K562 (cell line): ENCODE measurements around the gene PEX5L. TPM values are rescaled to one million over a fixed set of nuclear protein-coding genes. Genes with fewer than 3 reads are reported as not detected.

Experiments
- ATAC-seq: fragments of 200-7000 bp; cut with Tn5 transposase; 3 replicates; pipeline ENCODE4 v1.9.1; 2020; ENCODE audit warnings: moderate library complexity
- BruUV-seq: library from RNA; stranded (reverse); fragments of 400-500 nt; replicated peaks from 2 replicates; lab custom pipeline; 2021; lab: Mats Ljungman, UMichigan
- CTCF ChIA-PET: fragments of 300-600 bp; formaldehyde crosslinking; extraction: SDS; loops from one replicate; lab custom pipeline; 2021; ENCODE audit warnings: low intra/inter-chr PET ratio; lab: Yijun Ruan, JAX
- POLR2A ChIA-PET: fragments of 300-600, 350-650 bp; sonication (Branson Sonifier 250); formaldehyde crosslinking; extraction: SDS; loops from one replicate; lab custom pipeline; 2021; ENCODE audit warnings: antibody characterized with exemption, inconsistent platforms; lab: Yijun Ruan, JAX
- DNase-seq, 4 experiments: peaks; one replicate each; pipeline versions ENCODE4 v3.0.0 to v3.0.0-alpha.2; 2011 to 2018; ENCODE audit warnings: low spot score in 3 of 4, mixed read lengths in 3 of 4; ENCODE audit errors: extremely low read depth in 1 of 4
- FAIRE-seq: peaks from 2 replicates; lab custom pipeline; 2011; peaks lifted over from hg19 to GRCh38; lab: Jason Lieb, UNC
- H2AFZ ChIP-seq: 2 replicates; pipeline ENCODE4 v1.6.0; 2011; ENCODE audit warnings: low read depth, low read length, control low read depth, inconsistent platforms
- H3K27ac ChIP-seq: fragments of 200-600 bp; 3 replicates; pipeline ENCODE4 v1.8.0; 2011; ENCODE audit warnings: low read depth, mild to moderate bottlenecking, control low read depth, inconsistent platforms, low read length, moderate library complexity, mixed read lengths; ENCODE audit errors: extremely low read depth
- H3K27me3 ChIP-seq, 2 experiments: fragments of 300-600 bp in 1 of 2; 2 replicates in 1 of 2; 3 replicates in 1 of 2; pipeline versions ENCODE4 v1.6.0 to v1.8.0; 2011; ENCODE audit warnings: inconsistent platforms in 2 of 2, low read length in 2 of 2, mild to moderate bottlenecking in 1 of 2, mixed read lengths in 1 of 2, moderate library complexity in 1 of 2; ENCODE audit not compliant: control insufficient read depth in 2 of 2, insufficient read depth in 2 of 2
- H3K36me3 ChIP-seq: fragments of 300-600 bp; 3 replicates; pipeline ENCODE4 v1.8.0; 2011; ENCODE audit warnings: mild to moderate bottlenecking, low read length, inconsistent platforms; ENCODE audit not compliant: control insufficient read depth, insufficient read depth
- H3K4me1 ChIP-seq, 2 experiments: fragments of 200-600 bp in 1 of 2; replicated peaks in 1 of 2; 2 replicates in 1 of 2; 3 replicates in 1 of 2; pipeline versions ENCODE4 v1.5.1 to v1.8.0; 2011; ENCODE audit warnings: inconsistent platforms in 2 of 2, low read length in 2 of 2, mild to moderate bottlenecking in 1 of 2, mixed read lengths in 1 of 2, moderate library complexity in 1 of 2; ENCODE audit not compliant: control insufficient read depth in 2 of 2, insufficient read depth in 2 of 2
- H3K4me2 ChIP-seq: 2 replicates; pipeline ENCODE4 v1.6.1; 2011; ENCODE audit warnings: low read length, control low read depth, inconsistent platforms, mixed read lengths; ENCODE audit not compliant: insufficient read depth
- H3K4me3 ChIP-seq: fragments of 200-600 bp; sonication (generic), shearing (Covaris generic); 2 replicates; pipeline ENCODE4 v1.5.1; 2016; ENCODE audit warnings: control low read depth, inconsistent platforms
- H3K79me2 ChIP-seq: fragments of 200-600 bp; 3 replicates; pipeline ENCODE4 v1.8.0; 2011; ENCODE audit warnings: low read length, inconsistent platforms; ENCODE audit not compliant: control insufficient read depth, insufficient read depth
- H3K9ac ChIP-seq, 2 experiments: 2 replicates each; pipeline versions ENCODE4 v1.6.0 to v1.6.1; 2011; ENCODE audit warnings: low read depth in 2 of 2, low read length in 2 of 2, control low read depth in 1 of 2, inconsistent platforms in 1 of 2, mild to moderate bottlenecking in 1 of 2, mixed read lengths in 1 of 2; ENCODE audit not compliant: insufficient read depth in 1 of 2
- H3K9me1 ChIP-seq: one replicate; pipeline ENCODE4 v1.6.0; 2011; ENCODE audit warnings: inconsistent platforms, mild to moderate bottlenecking, low read length, moderate library complexity; ENCODE audit not compliant: control insufficient read depth, insufficient read depth
- H3K9me3 ChIP-seq: replicated peaks from 2 replicates; pipeline ENCODE4 v1.5.1; 2011; ENCODE audit warnings: low read depth, low read length, inconsistent platforms; ENCODE audit not compliant: control insufficient read depth, insufficient read depth
- H4K20me1 ChIP-seq: replicated peaks from 2 replicates; pipeline ENCODE4 v1.6.1; 2011; ENCODE audit warnings: low read length, inconsistent platforms, mixed read lengths; ENCODE audit not compliant: control insufficient read depth, insufficient read depth
- BRD4 ChIP-seq: fragments of 200-600 bp; sonication (generic); IDR thresholded peaks from 2 replicates; pipeline ENCODE4 v1.6.1; 2017; ENCODE audit warnings: inconsistent platforms
- CCNT2 ChIP-seq: IDR thresholded peaks from 2 replicates; pipeline ENCODE4 v1.6.1; 2011; ENCODE audit warnings: borderline replicate concordance, low read depth, mild to moderate bottlenecking, moderate library complexity, mixed read lengths, low read length; ENCODE audit not compliant: insufficient read length; ENCODE audit errors: extremely low read depth
- DIDO1 ChIP-seq: fragments of 450-650 bp; IDR thresholded peaks from 2 replicates; pipeline ENCODE4 v1.6.1; 2016; ENCODE audit warnings: low read depth, missing biosample characterization, missing genetic modification characterization
- FOS ChIP-seq: IDR thresholded peaks from 3 replicates; pipeline ENCODE4 v1.6.1; 2011; ENCODE audit not compliant: insufficient read length; ENCODE audit errors: extremely low read depth
- GTF2F1 ChIP-seq: IDR thresholded peaks from 2 replicates; pipeline ENCODE4 v1.6.1; 2011; ENCODE audit warnings: low read depth, low read length, improper control_type of control experiment
- HEY1 ChIP-seq: fragments of 250-450 bp; sonication (Bioruptor Pico); IDR thresholded peaks from 2 replicates; pipeline ENCODE4 v1.5.0; 2020; ENCODE audit warnings: mild to moderate bottlenecking, moderate library complexity, borderline replicate concordance
- LEF1 ChIP-seq: fragments of 450-650 bp; IDR thresholded peaks from 2 replicates; pipeline ENCODE4 v1.6.1; 2016; ENCODE audit warnings: mild to moderate bottlenecking
- MIER1 ChIP-seq: fragments of 450-650 bp; IDR thresholded peaks from 2 replicates; pipeline ENCODE4 v1.6.1; 2016; ENCODE audit warnings: antibody characterized with exemption, mild to moderate bottlenecking, low read depth
- NCOA4 ChIP-seq: fragments of 450-650 bp; IDR thresholded peaks from 2 replicates; pipeline ENCODE4 v1.6.1; 2018; ENCODE audit warnings: mild to moderate bottlenecking; ENCODE audit not compliant: partially characterized antibody
- SAFB2 ChIP-seq: fragments of 200-400 bp; formaldehyde crosslinking; IDR thresholded peaks from 2 replicates; pipeline ENCODE4 v1.6.1; 2018; ENCODE audit warnings: borderline replicate concordance, low read length, low read depth, moderate library complexity; ENCODE audit not compliant: severe bottlenecking
- TEAD4 ChIP-seq, 2 experiments: sonication (generic) in 1 of 2; formaldehyde crosslinking in 1 of 2; IDR thresholded peaks; 2 replicates each; pipeline versions ENCODE4 v1.6.1 to v1.8.0; 2012 to 2022; ENCODE audit warnings: borderline replicate concordance in 1 of 2, inconsistent platforms in 1 of 2, low read length in 1 of 2, mild to moderate bottlenecking in 1 of 2, missing genetic modification reagents in 1 of 2
- THRAP3 ChIP-seq: fragments of 450-650 bp; IDR thresholded peaks from 2 replicates; pipeline ENCODE4 v1.6.1; 2016; ENCODE audit warnings: mild to moderate bottlenecking, inconsistent platforms, borderline replicate concordance
- ZFPM2 ChIP-seq: fragments of 250-450 bp; sonication (Bioruptor Pico); IDR thresholded peaks from 2 replicates; pipeline ENCODE4 v1.5.1; 2022; ENCODE audit warnings: mild to moderate bottlenecking
- ZNF140 ChIP-seq: fragments of 250-450 bp; sonication (Bioruptor Pico); IDR thresholded peaks from 2 replicates; pipeline ENCODE4 v1.8.0; 2021; ENCODE audit warnings: moderate library complexity, mild to moderate bottlenecking, inconsistent platforms
- ZNF184 ChIP-seq: sonication (generic); formaldehyde crosslinking; IDR thresholded peaks from 2 replicates; pipeline ENCODE4 v1.5.0; 2020; ENCODE audit warnings: missing genetic modification reagents
- ZNF445 ChIP-seq: fragments of 250-450 bp; sonication (Bioruptor Pico); IDR thresholded peaks from 2 replicates; pipeline ENCODE4 v1.4.0; 2020; ENCODE audit warnings: low read depth, mild to moderate bottlenecking, moderate library complexity
- ZNF79 ChIP-seq: fragments of 250-450 bp; sonication (Bioruptor Pico); IDR thresholded peaks from 2 replicates; pipeline ENCODE4 v1.4.0; 2020; ENCODE audit warnings: low read depth, mild to moderate bottlenecking, moderate library complexity
- in situ Hi-C: fragments of 300-500 bp; cut with MboI; formaldehyde crosslinking; loops from 4 replicates; pipeline ENCODE4 v1.15.0; 2018; ENCODE audit warnings: inconsistent platforms, mixed read lengths
- intact Hi-C: fragments of 100-400 bp; cut with micrococcal nuclease; formaldehyde crosslinking; loops from 2 replicates; pipeline ENCODE4 v1.14.2; 2022
- polyA plus RNA-seq, 8 experiments: library from polyadenylated mRNA; depleted of rRNA in 4 of 8; stranded (reverse) in 5 of 8; unstranded in 3 of 8; fragments of >200 nt; fragmentation: Nextera tagmentation in 2 of 8; fragmentation: Illumina TruSeq in 1 of 8; extraction: Ambion mirVana in 2 of 8; extraction: Trizol in 1 of 8; gene quantifications; 2 replicates each; pipeline versions ENCODE4 v1.2.1 to v1.2.3, GENCODE V29; 2011 to 2014; ENCODE audit warnings: inconsistent platforms in 1 of 8, missing spikeins in 1 of 8
- total RNA-seq, 7 experiments: library from RNA; depleted of rRNA in 6 of 7; stranded (reverse); fragments of >200 nt in 6 of 7; fragmentation: Illumina TruSeq in 2 of 7; extraction: Trizol in 2 of 7; gene quantifications; 2 replicates each; pipeline versions ENCODE4 v1.2.1 to v1.2.3, GENCODE V29; 2011 to 2021; ENCODE audit warnings: low replicate concordance in 1 of 7
- TF ChIP-seq, protein P1 (sequence below): fragments of 450-650 bp; formaldehyde crosslinking; IDR thresholded peaks from 2 replicates; pipeline ENCODE4 v1.4.0; 2020; ENCODE audit warnings: mild to moderate bottlenecking, moderate library complexity
- TF ChIP-seq, protein P2 (sequence below): fragments of 250-450 bp; sonication (Bioruptor Pico); IDR thresholded peaks from 2 replicates; pipeline ENCODE4 v1.5.0; 2020; ENCODE audit warnings: mild to moderate bottlenecking, borderline replicate concordance
- TF ChIP-seq, protein P3 (sequence below): fragments of 450-650 bp; formaldehyde crosslinking; IDR thresholded peaks from 2 replicates; pipeline ENCODE4 v1.4.0; 2022; ENCODE audit warnings: missing genetic modification characterization

PEX5L gene
- total and polyA plus RNA-seq, 9 of the 15 experiments (the other 6 are each of a cell fraction or from before 2014, with no cell fraction given) = not detected

DNA sequence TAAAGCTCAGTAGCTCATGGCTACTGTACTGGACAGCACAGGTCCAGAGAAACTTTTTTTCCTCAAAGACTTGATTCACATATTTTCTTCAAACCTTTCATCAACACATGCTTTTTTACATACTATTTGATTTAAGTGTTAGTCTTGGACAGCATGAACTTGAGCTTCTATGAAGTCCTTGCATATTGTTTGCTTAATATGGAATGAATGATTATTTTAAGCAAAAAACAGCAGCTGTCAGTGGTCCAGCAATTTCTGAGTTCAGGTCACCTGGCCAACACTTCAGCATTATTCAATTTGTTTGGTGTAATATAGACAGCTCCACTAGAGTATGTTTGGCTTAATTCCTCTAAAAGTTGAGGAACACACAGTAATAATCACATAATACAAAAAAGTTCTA, 141.4 kb downstream of the PEX5L start:
- CTCF ChIA-PET = no interaction called here
- BruUV-seq = no TSS peak
- Histone ChIP-seq H3K36me3 (no peaks in the 10 kb centered on the region), H3K9me1 (no peaks in the 10 kb centered on the region), H3K4me2 (no peak overlapping the region), H3K27ac (no peak overlapping the region), H2AFZ (no peak overlapping the region), H3K9ac (no peak overlapping the region), H3K9me3 (no peaks in the 10 kb centered on the region), H3K27me3 (no peaks in the 10 kb centered on the region), H3K4me1 (peaks cover 0 to 3% of the 10 kb centered on the region in 2 experiments; a peak in 1 of 5 replicates), H3K79me2 (no peaks in the 10 kb centered on the region), H3K4me3 (no peak overlapping the region), H4K20me1 (no peaks in the 10 kb centered on the region)
- no peak for DNase-seq
- intact Hi-C loops (no loop called here), in situ Hi-C loops (no loop called here)
- FAIRE-seq = no peak
- TF ChIP-seq DIDO1 (tag) = no peak
- no peak for TF ChIP-seq NCOA4
- no peak for TF ChIP-seq SAFB2
- no peak for TF ChIP-seq ZNF445 (CRISPR knock-in tag)
- TF ChIP-seq, protein P1, sequence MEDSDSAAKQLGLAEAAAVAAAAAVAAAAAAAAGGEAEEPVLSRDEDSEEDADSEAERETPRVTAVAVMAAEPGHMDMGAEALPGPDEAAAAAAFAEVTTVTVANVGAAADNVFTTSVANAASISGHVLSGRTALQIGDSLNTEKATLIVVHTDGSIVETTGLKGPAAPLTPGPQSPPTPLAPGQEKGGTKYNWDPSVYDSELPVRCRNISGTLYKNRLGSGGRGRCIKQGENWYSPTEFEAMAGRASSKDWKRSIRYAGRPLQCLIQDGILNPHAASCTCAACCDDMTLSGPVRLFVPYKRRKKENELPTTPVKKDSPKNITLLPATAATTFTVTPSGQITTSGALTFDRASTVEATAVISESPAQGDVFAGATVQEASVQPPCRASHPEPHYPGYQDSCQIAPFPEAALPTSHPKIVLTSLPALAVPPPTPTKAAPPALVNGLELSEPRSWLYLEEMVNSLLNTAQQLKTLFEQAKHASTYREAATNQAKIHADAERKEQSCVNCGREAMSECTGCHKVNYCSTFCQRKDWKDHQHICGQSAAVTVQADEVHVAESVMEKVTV (CRISPR knock-in tag) = no peak
- TF ChIP-seq, protein P2, sequence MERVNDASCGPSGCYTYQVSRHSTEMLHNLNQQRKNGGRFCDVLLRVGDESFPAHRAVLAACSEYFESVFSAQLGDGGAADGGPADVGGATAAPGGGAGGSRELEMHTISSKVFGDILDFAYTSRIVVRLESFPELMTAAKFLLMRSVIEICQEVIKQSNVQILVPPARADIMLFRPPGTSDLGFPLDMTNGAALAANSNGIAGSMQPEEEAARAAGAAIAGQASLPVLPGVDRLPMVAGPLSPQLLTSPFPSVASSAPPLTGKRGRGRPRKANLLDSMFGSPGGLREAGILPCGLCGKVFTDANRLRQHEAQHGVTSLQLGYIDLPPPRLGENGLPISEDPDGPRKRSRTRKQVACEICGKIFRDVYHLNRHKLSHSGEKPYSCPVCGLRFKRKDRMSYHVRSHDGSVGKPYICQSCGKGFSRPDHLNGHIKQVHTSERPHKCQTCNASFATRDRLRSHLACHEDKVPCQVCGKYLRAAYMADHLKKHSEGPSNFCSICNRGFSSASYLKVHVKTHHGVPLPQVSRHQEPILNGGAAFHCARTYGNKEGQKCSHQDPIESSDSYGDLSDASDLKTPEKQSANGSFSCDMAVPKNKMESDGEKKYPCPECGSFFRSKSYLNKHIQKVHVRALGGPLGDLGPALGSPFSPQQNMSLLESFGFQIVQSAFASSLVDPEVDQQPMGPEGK (CRISPR knock-in tag) = no peak
- TF ChIP-seq LEF1 = no peak
- TF ChIP-seq THRAP3 = no peak
- TF ChIP-seq HEY1 (CRISPR knock-in tag) = no peak
- TF ChIP-seq FOS = no peak
- no peak for TF ChIP-seq BRD4
- no peak for TF ChIP-seq ZFPM2 (CRISPR knock-in tag)
- TF ChIP-seq, protein P3, sequence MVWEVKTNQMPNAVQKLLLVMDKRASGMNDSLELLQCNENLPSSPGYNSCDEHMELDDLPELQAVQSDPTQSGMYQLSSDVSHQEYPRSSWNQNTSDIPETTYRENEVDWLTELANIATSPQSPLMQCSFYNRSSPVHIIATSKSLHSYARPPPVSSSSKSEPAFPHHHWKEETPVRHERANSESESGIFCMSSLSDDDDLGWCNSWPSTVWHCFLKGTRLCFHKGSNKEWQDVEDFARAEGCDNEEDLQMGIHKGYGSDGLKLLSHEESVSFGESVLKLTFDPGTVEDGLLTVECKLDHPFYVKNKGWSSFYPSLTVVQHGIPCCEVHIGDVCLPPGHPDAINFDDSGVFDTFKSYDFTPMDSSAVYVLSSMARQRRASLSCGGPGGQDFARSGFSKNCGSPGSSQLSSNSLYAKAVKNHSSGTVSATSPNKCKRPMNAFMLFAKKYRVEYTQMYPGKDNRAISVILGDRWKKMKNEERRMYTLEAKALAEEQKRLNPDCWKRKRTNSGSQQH (CRISPR knock-in tag) = no peak
- no peak for TF ChIP-seq CCNT2
- TF ChIP-seq ZNF140 (CRISPR knock-in tag) = no peak
- no peak for TF ChIP-seq TEAD4 (IDR thresholded peaks at IDR 0.05; ENCODE audit: low read length)
- no peak for TF ChIP-seq TEAD4 (CRISPR knock-in tag; IDR thresholded peaks at IDR 0.05; ENCODE audit: borderline replicate concordance)
- no peak for TF ChIP-seq ZNF79
- TF ChIP-seq GTF2F1 = no peak
- no peak for TF ChIP-seq MIER1
- TF ChIP-seq ZNF184 (CRISPR knock-in tag) = no peak
- ATAC-seq = no peak
- POLR2A ChIA-PET = no interaction called here
